Measurements from ENCODE around the gene ACTRT2.

GRCh38 chr1:3015269-3015635 lies 6.0 kb upstream of the ACTRT2 start:
- TF ChIP-seq, protein P1, sequence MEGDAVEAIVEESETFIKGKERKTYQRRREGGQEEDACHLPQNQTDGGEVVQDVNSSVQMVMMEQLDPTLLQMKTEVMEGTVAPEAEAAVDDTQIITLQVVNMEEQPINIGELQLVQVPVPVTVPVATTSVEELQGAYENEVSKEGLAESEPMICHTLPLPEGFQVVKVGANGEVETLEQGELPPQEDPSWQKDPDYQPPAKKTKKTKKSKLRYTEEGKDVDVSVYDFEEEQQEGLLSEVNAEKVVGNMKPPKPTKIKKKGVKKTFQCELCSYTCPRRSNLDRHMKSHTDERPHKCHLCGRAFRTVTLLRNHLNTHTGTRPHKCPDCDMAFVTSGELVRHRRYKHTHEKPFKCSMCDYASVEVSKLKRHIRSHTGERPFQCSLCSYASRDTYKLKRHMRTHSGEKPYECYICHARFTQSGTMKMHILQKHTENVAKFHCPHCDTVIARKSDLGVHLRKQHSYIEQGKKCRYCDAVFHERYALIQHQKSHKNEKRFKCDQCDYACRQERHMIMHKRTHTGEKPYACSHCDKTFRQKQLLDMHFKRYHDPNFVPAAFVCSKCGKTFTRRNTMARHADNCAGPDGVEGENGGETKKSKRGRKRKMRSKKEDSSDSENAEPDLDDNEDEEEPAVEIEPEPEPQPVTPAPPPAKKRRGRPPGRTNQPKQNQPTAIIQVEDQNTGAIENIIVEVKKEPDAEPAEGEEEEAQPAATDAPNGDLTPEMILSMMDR (conservative IDR thresholded peaks at IDR 0.05; ENCODE audit: low read depth in 2 of 2): no peak
- TF ChIP-seq POLR2AphosphoS5 (IDR thresholded peaks at IDR 0.05; ENCODE audit: low read depth) (no peak), EZH2phosphoT487 (IDR thresholded peaks at IDR 0.05; ENCODE audit: unreplicated experiment) (no peak), CREB1 (CRISPR knock-in tag; IDR thresholded peaks at IDR 0.05; ENCODE audit: low read depth) (no peak), EZH2 (IDR thresholded peaks at IDR 0.05; ENCODE audit: low read depth, unreplicated experiment) (no peak), STAT1 (IDR thresholded peaks at IDR 0.05; ENCODE audit: unreplicated experiment) (no peak), JUNB (IDR thresholded peaks at IDR 0.05; ENCODE audit: unreplicated experiment) (no peak), ZNF114 (CRISPR knock-in tag; IDR thresholded peaks at IDR 0.05) (no peak), ZNF331 (CRISPR knock-in tag; IDR thresholded peaks at IDR 0.05; ENCODE audit: low read depth) (no peak)
- TF ChIP-seq, protein P2, sequence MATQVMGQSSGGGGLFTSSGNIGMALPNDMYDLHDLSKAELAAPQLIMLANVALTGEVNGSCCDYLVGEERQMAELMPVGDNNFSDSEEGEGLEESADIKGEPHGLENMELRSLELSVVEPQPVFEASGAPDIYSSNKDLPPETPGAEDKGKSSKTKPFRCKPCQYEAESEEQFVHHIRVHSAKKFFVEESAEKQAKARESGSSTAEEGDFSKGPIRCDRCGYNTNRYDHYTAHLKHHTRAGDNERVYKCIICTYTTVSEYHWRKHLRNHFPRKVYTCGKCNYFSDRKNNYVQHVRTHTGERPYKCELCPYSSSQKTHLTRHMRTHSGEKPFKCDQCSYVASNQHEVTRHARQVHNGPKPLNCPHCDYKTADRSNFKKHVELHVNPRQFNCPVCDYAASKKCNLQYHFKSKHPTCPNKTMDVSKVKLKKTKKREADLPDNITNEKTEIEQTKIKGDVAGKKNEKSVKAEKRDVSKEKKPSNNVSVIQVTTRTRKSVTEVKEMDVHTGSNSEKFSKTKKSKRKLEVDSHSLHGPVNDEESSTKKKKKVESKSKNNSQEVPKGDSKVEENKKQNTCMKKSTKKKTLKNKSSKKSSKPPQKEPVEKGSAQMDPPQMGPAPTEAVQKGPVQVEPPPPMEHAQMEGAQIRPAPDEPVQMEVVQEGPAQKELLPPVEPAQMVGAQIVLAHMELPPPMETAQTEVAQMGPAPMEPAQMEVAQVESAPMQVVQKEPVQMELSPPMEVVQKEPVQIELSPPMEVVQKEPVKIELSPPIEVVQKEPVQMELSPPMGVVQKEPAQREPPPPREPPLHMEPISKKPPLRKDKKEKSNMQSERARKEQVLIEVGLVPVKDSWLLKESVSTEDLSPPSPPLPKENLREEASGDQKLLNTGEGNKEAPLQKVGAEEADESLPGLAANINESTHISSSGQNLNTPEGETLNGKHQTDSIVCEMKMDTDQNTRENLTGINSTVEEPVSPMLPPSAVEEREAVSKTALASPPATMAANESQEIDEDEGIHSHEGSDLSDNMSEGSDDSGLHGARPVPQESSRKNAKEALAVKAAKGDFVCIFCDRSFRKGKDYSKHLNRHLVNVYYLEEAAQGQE (IDR thresholded peaks at IDR 0.05; ENCODE audit: unreplicated experiment): no peak
- TF ChIP-seq, protein P3, sequence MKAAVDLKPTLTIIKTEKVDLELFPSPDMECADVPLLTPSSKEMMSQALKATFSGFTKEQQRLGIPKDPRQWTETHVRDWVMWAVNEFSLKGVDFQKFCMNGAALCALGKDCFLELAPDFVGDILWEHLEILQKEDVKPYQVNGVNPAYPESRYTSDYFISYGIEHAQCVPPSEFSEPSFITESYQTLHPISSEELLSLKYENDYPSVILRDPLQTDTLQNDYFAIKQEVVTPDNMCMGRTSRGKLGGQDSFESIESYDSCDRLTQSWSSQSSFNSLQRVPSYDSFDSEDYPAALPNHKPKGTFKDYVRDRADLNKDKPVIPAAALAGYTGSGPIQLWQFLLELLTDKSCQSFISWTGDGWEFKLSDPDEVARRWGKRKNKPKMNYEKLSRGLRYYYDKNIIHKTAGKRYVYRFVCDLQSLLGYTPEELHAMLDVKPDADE (IDR thresholded peaks at IDR 0.05): no peak
- TF ChIP-seq, protein P4, sequence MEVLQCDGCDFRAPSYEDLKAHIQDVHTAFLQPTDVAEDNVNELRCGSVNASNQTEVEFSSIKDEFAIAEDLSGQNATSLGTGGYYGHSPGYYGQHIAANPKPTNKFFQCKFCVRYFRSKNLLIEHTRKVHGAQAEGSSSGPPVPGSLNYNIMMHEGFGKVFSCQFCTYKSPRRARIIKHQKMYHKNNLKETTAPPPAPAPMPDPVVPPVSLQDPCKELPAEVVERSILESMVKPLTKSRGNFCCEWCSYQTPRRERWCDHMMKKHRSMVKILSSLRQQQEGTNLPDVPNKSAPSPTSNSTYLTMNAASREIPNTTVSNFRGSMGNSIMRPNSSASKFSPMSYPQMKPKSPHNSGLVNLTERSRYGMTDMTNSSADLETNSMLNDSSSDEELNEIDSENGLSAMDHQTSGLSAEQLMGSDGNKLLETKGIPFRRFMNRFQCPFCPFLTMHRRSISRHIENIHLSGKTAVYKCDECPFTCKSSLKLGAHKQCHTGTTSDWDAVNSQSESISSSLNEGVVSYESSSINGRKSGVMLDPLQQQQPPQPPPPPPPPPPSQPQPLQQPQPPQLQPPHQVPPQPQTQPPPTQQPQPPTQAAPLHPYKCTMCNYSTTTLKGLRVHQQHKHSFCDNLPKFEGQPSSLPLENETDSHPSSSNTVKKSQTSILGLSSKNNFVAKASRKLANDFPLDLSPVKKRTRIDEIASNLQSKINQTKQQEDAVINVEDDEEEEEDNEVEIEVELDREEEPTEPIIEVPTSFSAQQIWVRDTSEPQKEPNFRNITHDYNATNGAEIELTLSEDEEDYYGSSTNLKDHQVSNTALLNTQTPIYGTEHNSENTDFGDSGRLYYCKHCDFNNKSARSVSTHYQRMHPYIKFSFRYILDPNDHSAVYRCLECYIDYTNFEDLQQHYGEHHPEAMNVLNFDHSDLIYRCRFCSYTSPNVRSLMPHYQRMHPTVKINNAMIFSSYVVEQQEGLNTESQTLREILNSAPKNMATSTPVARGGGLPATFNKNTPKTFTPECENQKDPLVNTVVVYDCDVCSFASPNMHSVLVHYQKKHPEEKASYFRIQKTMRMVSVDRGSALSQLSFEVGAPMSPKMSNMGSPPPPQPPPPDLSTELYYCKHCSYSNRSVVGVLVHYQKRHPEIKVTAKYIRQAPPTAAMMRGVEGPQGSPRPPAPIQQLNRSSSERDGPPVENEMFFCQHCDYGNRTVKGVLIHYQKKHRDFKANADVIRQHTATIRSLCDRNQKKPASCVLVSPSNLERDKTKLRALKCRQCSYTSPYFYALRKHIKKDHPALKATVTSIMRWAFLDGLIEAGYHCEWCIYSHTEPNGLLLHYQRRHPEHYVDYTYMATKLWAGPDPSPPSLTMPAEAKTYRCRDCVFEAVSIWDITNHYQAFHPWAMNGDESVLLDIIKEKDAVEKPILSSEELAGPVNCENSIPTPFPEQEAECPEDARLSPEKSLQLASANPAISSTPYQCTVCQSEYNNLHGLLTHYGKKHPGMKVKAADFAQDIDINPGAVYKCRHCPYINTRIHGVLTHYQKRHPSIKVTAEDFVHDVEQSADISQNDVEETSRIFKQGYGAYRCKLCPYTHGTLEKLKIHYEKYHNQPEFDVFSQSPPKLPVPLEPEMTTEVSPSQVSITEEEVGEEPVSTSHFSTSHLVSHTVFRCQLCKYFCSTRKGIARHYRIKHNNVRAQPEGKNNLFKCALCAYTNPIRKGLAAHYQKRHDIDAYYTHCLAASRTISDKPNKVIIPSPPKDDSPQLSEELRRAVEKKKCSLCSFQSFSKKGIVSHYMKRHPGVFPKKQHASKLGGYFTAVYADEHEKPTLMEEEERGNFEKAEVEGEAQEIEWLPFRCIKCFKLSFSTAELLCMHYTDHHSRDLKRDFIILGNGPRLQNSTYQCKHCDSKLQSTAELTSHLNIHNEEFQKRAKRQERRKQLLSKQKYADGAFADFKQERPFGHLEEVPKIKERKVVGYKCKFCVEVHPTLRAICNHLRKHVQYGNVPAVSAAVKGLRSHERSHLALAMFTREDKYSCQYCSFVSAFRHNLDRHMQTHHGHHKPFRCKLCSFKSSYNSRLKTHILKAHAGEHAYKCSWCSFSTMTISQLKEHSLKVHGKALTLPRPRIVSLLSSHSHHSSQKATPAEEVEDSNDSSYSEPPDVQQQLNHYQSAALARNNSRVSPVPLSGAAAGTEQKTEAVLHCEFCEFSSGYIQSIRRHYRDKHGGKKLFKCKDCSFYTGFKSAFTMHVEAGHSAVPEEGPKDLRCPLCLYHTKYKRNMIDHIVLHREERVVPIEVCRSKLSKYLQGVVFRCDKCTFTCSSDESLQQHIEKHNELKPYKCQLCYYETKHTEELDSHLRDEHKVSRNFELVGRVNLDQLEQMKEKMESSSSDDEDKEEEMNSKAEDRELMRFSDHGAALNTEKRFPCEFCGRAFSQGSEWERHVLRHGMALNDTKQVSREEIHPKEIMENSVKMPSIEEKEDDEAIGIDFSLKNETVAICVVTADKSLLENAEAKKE (CRISPR knock-in tag; IDR thresholded peaks at IDR 0.05): no peak

Data from GM23338 (cell line).